GM19328 (cell line): ENCODE results near the gene TBC1D20.
A peak's percentile ranks its signal among the peaks of the same experiment; 100 is the strongest.

ENCODE experiments used
- ATAC-seq: cut with Tn5 transposase; IDR thresholded peaks from one replicate; pipeline ENCODE4 v1.9.1; 2021; ENCODE audit warnings: mild to moderate bottlenecking, moderate library complexity; ENCODE audit not compliant: unreplicated experiment

The TBC1D20 gene

DNA sequence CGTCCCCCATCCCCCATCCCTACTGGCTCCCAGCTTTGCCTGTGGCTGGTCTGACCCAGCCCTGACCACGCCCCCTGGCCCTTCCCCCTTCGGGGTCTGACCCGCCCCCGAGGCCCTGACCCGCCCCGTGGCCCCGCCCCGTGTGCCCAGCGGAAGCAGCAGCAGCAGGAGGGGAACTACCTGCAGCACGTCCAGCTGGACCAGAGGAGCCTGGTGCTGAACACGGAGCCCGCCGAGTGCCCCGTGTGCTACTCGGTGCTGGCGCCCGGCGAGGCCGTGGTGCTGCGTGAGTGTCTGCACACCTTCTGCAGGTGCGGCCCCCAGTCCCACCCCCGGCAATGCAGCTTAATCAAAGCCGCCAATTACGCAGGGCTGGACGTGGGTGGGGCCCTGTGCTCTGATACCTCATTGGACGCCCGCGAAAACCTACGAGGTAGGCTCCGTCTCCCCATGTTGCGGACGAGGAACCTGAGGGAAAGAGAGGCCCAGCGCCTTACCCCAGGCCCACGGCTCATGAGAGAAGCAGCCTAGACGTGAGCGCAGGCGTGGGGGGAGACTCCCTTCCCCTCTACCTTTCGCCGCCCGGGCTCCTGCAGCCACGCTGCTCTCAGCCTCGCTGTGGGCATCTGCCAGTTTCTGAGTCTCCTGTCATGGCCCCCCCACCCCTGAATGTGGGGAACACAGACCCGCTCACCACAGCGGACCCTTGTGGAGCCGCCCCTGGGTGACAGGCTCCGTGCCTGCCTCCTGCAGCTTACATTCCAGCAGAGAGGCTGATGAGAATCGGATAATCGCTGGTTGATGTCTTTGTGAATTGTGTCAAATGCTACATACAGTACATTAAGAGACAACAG lies 41.4 kb downstream of the TBC1D20 start:
- no peak for ATAC-seq

DNA sequence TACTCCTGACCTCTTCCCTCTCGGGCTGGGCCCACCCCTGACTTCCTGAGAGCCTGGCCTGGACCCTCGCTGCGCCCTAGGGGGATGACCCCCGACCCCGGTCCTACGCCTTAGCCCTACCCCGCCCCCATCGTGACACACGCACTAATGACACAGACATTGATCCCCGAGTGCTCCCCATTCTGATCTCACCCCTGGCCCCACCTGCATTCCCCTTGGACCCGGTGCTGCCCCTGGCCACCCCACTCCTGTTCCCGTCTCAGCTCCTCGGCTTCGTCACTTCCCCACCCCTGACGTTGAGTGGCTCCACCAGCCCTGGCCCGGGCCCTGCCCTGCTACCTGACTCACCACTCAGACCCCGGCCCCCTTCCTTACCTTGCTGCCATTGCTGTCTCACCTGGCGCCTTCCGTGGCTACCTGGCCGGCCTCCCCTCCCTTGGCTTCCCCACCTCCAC lies 42.1 kb downstream of the TBC1D20 start:
- ATAC-seq: no peak

DNA sequence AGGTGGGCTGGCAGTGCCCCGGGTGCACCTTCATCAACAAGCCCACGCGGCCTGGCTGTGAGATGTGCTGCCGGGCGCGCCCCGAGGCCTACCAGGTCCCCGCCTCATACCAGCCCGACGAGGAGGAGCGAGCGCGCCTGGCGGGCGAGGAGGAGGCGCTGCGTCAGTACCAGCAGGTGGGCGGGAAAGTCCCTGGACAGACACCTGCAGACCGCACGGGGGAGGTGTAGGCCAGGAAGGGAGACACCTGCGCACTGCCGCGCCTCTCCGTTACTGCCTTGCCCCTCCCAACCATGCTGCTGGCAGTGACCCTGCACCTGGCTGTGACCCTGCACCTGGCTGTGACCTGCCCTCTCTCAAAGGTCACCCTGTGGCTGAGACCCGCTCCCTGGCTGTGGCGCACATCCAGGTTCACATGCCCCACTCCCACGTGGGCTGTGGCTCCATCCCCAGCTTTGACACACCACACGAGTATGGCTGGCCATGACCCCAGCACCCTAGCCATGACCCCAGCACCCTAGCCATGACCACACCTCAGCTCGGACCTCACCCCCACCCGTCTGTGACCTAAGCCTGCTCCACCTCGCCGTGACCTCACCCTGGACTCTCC lies 42.7 kb downstream of the TBC1D20 start:
- ATAC-seq: no peak

DNA sequence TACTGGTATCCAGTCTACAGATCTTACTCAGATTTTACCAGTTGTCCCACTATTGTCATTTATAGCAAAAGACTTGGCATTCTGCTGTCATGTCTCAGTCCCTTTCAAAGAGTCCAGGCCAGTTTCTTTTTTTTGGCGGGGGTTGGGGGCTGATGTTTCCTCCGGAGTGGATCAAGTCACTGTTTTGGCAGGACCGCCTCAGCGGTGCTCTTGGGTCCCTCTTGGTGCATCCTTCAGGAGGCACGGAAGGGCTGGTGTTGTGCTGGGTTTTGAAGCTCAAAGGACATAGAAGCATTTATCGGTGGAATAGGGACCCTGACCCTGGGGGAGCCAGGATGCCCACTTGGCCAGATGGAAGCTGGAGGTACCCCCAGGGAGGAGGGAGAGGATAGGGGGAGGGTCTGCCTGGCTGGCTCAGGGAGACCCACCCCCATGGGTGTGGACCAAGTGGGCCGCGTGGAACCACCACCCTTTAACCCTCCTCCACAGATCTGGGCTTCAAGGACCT lies 43.4 kb downstream of the TBC1D20 start:
- no peak for ATAC-seq

DNA sequence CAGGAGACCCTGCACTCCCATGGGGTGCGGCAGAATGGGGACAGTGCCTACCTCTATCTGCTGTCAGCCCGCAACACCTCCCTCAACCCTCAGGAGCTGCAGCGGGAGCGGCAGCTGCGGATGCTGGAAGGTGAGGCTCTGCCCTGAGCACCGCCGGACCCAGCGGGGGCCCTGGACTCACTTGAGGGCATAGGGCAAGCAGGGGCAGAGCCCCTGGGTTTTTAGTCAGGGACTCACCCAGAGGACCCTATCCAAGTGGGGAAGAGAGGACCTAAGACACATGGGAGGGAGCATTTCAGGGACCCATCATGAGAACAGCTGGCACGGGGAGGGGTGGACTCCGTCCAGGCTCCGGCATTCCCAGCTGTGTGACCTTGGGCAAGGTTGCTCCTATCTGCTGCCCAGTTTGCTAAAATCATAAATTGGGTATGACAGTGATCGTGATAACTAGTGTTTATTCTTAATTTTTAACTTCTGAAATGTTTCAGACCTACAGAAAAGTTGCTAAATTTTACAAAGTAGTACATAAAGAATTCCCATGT lies 44.5 kb downstream of the TBC1D20 start:
- ATAC-seq: no peak

DNA sequence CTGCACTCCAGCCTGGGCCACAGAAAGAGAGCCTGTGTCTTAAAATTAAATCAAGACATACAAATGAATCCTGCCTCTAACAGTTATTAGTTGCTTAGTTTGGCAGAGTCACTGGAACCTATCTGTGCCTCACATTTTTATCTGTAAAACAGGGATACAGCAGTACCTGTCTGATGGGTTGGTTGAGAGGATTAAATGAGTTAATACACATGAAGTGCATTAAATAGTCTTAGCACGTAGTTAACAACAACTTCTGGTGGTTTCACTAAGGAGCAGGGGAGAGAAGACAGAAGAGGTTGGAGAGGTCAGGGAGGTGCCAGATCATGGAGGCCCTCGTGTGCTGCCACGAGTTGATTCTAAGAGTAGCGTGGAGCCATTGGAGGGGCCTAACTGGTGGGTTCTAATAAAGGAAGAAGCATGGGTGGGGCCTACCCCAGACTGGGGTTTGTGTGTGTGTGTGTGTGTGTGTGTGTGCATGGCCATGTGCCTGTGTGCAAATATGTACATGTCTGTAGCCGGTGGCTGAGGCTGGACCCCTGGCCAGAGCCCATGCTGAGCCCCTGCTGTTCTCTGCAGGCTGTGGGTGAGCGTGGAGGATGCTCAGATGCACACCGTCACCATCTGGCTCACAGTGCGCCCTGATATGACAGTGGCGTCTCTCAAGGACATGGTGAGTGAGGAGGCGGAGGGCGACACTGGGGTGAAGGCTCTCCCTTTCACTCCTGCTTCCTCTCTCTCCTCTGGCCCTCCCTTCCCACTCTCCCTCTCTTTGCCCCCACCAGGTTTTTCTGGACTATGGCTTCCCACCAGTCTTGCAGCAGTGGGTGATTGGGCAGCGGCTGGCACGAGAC lies 45.2 kb downstream of the TBC1D20 start:
- no peak for ATAC-seq

DNA sequence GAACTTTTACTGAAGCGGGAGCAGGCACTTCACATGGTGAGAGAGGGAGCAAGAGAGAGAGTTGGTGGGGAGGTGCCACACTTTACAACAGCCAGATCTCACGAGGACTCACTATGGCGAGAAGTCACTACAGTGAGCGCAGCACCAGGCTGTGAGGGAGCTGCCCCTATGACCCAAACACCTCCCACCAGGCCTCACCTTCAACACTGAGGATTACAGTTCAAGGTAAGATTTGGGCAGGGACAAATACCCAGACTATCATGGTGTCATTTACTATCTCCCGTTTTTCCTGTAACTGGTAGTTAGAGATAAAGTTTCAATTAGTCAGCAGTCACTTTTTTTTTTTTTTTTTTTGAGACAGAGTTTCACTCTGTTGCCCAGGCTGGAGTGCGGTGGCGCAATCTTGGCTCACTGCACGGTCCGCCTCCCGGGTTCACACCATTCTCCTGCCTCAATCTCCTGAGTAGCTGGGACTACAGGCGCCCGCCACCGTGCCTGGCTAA lies 46.5 kb downstream of the TBC1D20 start:
- no peak for ATAC-seq

DNA sequence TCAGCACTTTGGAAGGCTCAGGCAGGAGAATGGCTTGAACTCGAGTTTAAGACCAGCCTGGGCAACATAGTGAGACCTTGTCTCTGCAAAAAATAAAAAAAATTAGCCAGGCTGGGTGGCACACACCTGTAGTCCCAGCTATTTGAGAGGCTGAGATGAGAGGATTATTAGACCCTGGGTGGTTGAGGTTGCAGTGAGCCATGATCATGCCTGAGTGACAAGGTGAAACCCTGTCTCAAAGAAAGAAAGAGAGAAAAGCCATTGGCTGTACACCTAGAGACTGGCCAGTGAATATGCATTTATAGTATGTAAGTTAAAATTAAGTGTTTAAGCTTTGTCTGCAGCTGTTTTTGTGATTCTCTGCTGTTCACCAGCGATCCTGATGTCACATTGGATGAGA lies 48.2 kb downstream of the TBC1D20 start:
- ATAC-seq: no peak

DNA sequence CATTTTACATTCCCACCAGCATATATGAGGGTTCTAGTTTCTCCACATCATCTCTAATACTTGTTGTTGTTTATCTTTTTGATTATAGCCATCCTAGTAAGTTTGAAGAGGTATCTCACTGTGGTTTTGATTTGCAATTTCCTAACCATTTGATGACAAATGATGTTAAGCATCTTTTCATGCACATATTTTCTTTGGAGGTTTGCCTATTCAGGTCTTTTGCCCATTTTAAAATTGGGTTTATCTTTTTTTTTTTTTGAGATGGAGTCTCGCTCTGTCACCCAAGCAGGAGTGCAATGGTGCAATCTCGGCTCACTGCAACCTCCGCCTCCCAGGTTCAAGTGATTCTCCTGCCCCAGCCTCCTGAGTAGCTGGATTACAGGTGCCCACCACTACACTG lies 50.3 kb downstream of the TBC1D20 start:
- ATAC-seq: no peak

DNA sequence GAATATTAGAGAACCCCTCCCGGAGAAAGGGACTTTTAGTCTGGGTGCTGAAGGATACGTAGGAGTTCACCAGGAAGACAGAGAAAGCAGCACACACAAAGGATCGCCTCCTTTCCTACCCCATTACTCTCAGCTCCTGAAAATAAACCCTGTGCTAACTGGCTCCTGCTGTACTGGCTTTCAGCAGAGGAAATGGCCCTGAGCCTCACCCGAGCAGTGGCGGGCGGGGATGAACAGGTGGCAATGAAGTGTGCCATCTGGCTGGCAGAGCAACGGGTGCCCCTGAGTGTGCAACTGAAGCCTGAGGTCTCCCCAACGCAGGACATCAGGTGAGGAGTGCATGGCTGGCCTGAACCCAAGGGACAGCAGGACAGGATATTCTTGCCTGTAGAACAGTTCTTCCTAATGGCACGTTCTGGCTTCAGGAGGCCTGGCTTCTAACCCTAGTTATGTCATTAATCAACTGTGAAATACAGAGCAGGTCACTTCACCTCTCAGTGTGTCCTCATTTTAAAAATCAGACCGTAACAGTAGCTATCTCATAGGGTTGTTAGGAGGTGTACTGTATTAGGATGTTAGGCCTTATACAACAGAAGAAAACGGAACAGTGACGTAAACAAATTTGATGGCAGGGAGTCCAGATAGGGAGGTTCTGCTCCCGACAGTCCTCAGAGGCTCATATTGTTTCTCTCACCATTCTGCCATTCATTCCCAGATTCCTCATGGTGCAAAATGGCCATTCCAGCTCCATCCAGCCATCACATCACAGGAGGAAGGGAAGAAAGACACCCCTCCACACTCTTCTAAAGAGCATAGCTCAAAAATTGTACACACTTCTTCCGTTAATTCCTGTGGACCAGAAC lies 52.4 kb downstream of the TBC1D20 start:
- ATAC-seq: no peak

DNA sequence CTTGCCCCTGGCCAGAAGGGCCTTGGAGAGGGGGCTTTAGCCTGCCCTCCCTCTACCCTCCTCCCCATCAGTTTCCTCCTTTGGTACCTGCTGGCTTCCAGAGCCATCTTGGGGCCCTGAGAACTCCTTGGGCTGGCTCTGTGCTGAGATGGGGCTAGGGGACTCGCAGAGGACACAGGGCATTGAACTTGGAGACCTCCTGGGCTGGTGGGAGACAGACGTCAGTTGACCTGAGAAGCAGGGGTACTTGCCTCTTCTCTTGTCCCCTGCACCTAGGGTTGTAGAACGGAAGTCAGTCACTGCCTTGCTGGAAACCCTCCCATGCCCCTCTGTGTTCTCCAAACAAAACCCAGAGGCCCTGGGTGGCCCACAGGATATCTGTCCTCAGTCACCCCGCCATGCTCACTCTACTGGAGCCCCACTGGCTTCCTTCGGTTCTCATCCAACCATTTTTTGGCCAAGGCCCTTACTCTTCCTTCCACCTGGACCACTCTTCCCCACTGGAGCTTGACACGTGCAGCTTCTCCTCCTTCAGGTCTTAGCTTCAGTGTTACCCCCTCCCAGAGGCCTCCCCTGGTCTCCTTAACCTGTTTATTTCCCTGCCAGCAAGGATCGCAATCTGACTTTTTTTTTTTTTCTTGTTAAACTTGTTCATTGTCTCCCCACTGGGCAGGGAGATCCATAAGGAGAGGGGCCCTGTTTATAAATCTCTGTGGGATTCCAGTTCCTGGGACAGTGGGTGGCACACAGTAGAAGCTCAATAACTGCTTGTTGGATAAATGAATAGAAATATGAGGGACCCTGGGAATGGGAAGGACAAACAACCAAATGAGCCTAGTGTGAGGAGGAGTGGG lies 53.3 kb downstream of the TBC1D20 start:
- no peak for ATAC-seq

DNA sequence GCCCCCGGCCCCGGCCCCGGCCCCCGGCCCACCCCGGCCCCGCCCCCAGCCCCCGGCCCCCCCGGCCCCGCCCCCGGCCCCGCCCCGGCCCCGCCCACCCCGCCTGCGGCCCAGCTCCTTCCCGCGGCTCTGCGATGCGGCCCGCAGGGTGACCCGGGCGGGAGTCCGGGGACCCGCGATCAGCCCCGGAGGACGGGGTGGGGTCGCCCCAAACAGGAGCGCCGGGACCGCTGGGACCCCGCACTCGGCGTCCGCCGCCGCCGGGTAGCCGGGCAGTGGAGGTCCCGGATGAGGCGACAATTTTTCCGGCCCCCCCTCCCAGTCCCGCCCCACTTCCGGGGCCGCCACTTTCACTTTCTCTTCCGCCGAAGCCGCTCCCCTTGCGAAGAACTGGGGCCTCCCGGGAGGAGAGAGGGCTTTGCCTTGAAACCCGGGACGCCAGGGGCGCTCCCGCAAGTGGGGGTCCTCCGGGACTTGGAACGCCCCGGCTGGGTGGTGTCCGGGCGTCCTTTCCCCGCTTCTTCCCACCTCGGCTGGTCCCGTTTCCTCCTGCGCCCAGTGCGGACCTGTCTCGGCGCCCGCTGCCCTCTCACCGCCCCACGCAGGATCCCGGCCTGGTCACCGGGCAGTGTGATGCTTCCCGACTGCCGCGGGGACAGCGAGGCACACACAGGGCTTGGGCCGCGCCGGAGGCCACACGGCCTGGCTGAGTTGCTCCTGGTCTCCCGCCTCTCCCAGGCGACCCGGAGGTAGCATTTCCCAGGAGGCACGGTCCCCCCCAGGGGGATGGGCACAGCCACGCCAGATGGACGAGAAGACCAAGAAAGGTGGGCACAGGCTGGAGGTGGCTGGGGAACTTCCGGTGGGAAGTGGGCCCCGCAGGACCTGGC lies 54.1 kb downstream of the TBC1D20 start, which contains the start of gene RBCK1:
Gene RBCK1 (plus strand): TSS at position 347 of the 890 bp plus-strand sequence. CDS start 459 bp downstream, at position 806.
- ATAC-seq: peak; percentile 78

DNA sequence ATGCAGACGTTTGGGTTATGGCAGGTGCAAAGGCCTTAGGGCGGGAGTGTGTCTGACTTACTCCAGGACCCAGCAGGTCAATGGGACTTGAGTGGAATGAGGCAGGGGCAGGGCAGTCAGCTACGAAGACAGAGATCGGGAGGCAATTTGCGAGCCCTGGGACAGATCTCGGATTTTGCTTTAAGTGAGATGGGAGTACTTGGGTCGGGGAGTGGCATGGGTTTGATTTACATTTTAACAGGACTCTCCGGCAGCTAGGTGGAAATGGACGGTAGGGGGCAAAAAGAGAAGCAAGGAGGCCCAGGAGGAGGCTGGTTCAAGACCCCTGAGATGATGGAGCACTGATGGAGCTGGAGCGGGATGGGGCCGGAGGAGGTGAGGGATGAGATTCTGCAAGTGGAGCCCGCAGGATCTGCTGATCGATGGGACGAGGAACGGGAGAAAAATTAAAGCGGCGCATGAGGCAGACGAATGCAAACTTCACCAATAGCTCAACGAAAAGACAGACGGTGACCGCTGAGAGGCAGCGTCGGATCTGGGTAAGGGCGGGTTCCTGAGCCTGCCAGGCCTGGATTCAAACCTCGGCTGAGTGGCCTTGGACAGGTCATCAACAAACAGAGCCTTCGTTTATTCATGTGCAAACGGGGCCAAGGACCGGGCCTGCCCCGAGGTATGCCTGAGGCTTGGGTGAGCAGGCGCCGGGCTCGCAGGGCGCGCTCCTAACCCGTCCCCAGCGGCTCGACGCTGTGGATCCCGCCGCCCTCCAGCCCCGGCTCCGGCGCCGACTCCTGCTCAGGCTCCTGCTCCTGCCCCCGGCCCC lies 55.0 kb downstream of the TBC1D20 start:
- peak; percentile 63 for ATAC-seq

DNA sequence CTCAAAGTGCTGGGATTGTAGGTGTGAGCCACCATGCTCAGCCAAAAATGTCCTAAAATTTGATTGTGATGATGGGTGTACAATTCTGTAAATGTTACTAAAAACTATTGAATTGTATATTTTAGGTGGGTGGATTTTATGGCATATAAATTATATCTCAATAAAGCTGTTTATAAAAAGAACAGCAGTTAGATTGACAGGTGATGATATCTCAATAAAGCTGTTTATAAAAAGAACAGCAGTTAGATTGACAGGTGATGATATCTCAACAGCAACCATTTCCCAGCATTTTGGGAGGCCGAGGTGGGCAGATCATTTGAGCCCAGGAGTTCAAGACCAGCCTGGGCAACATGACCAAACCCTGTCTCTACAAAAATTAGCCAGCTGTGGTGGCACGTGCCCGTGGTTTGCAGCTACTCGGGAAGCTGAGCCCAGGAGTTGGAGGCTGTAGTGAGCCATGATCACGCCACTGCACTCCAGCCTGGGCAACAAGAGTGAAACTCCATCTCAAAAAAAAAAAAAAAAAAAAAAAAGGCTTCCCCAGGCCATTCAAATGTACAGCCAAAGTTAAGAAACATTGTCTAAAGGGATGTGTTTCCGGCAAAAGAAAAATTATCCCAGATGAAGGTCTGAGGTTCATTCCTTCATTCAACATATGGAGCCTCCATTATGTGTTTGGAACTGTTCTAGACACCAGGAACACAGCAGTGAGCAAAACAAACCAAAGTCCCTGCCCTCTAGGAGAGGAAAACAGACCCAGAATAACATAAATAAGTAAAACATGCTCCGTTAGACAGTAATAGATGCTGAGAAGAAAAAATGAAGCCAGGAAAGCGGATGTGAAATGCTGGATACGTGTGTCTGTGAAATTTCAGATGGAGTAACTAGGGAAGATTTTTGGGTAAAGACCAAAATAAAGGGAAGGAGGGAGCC lies 55.9 kb downstream of the TBC1D20 start:
- no peak for ATAC-seq

DNA sequence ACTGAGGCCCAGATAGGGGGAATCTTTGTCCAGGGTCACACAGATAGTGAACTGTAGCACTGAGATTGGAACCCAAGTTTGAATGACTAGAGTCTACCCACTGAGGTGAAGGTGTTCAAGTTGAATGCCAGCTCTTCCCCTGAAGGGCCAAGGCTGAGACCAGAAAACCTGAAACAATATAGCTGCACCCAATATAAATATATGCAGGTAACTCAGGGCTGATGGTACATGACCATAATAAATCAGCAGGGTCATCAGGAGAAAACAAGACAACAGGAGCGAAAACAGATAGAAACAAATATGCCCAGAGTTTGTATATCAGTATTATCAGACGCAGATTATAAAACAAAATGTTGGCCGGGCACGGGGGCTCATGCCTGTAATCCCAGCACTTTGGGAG lies 58.2 kb downstream of the TBC1D20 start:
- no peak for ATAC-seq

DNA sequence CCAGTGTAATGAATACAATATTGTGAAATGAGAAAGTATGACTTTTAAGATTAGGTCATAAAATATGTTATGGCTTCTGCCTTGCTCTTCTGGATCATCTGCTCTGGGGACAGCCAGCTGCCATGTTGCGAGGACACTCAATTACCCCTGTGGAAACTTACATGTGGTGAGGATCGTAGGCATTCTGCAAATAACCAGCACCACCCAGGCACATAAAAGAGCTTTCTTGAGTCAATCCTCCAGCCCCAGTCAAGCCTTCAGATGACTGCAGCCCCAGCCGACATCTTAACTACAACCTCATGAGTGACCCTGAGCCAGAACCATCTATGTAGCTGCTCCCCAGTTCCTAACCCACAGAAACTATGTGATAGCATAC lies 58.8 kb downstream of the TBC1D20 start:
- ATAC-seq: no peak
